H9 (cell line): ENCODE data around the gene ROCK1. TPM values are rescaled to one million over a fixed set of nuclear protein-coding genes. Genes with fewer than 3 reads are reported as not detected.

ENCODE experiments used
- DNase-seq: peaks from one replicate; pipeline ENCODE4 v3.0.0-alpha.2; 2017
- H2AFZ ChIP-seq: one replicate; pipeline ENCODE4 v1.6.1; 2013; ENCODE audit warnings: mild to moderate bottlenecking, low read length, control low read depth, moderate library complexity
- H2AK5ac ChIP-seq: 2 replicates; pipeline ENCODE4 v1.6.1; 2013; ENCODE audit warnings: low read length, control low read depth, mixed read lengths; ENCODE audit not compliant: insufficient read length
- H2BK120ac ChIP-seq: one replicate; pipeline ENCODE4 v1.6.1; 2013; ENCODE audit warnings: low read depth, mild to moderate bottlenecking, low read length, control low read depth, inconsistent platforms; ENCODE audit not compliant: poor library complexity, severe bottlenecking
- H2BK12ac ChIP-seq: 2 replicates; pipeline ENCODE4 v1.6.1; 2013; ENCODE audit warnings: low read length, control low read depth, mixed read lengths, low read depth; ENCODE audit not compliant: insufficient read length
- H2BK15ac ChIP-seq: 2 replicates; pipeline ENCODE4 v1.6.1; 2013; ENCODE audit warnings: low read depth, low read length, control low read depth
- H2BK20ac ChIP-seq: one replicate; pipeline ENCODE4 v1.6.1; 2013; ENCODE audit warnings: low read depth, mild to moderate bottlenecking, low read length, control low read depth, inconsistent platforms; ENCODE audit not compliant: poor library complexity, severe bottlenecking
- H2BK5ac ChIP-seq: 2 replicates; pipeline ENCODE4 v1.6.1; 2013; ENCODE audit warnings: low read length, control low read depth, mixed read lengths; ENCODE audit not compliant: insufficient read length
- H3K14ac ChIP-seq: 2 replicates; pipeline ENCODE4 v1.6.1; 2013; ENCODE audit warnings: low read length, control low read depth; ENCODE audit not compliant: insufficient read depth
- H3K18ac ChIP-seq: 2 replicates; pipeline ENCODE4 v1.6.1; 2013; ENCODE audit warnings: low read depth, mild to moderate bottlenecking, mixed read lengths, low read length, control low read depth; ENCODE audit not compliant: insufficient read length
- H3K23ac ChIP-seq: 2 replicates; pipeline ENCODE4 v1.6.1; 2013; ENCODE audit warnings: low read length, control low read depth, mixed read lengths, low read depth; ENCODE audit not compliant: insufficient read length
- H3K23me2 ChIP-seq: 2 replicates; pipeline ENCODE4 v1.6.1; 2013; ENCODE audit warnings: low read depth, mild to moderate bottlenecking, mixed read lengths, low read length, control low read depth; ENCODE audit not compliant: insufficient read length, poor library complexity, severe bottlenecking
- H3K27ac ChIP-seq: 2 replicates; pipeline ENCODE4 v1.5.1; 2013; ENCODE audit warnings: low read length, control low read depth, mixed read lengths, low read depth; ENCODE audit not compliant: insufficient read length
- H3K27me3 ChIP-seq: 2 replicates; pipeline ENCODE4 v1.6.1; 2013; ENCODE audit warnings: low read length, control low read depth, inconsistent platforms; ENCODE audit not compliant: insufficient read depth
- H3K4ac ChIP-seq: 2 replicates; pipeline ENCODE4 v1.6.1; 2013; ENCODE audit warnings: low read depth, mild to moderate bottlenecking, control low read depth, inconsistent platforms, low read length, moderate library complexity
- H3K4me1 ChIP-seq: 2 replicates; pipeline ENCODE4 v1.6.1; 2013; ENCODE audit warnings: low read length, control low read depth, inconsistent platforms; ENCODE audit not compliant: insufficient read depth
- H3K4me2 ChIP-seq: 2 replicates; pipeline ENCODE4 v1.6.1; 2013; ENCODE audit warnings: low read length, control low read depth, mixed read lengths; ENCODE audit not compliant: insufficient read length, insufficient read depth
- H3K56ac ChIP-seq: 2 replicates; pipeline ENCODE4 v1.6.1; 2013; ENCODE audit warnings: low read depth, mild to moderate bottlenecking, mixed read lengths, low read length, control low read depth; ENCODE audit not compliant: insufficient read length
- H3K79me1 ChIP-seq: 2 replicates; pipeline ENCODE4 v1.6.1; 2013; ENCODE audit warnings: low read depth, mild to moderate bottlenecking, moderate library complexity, low read length, control low read depth, inconsistent platforms; ENCODE audit not compliant: insufficient read depth, poor library complexity, severe bottlenecking
- H3K79me2 ChIP-seq: 2 replicates; pipeline ENCODE4 v1.6.1; 2013; ENCODE audit warnings: low read length, control low read depth, inconsistent platforms; ENCODE audit not compliant: insufficient read depth
- H3K9ac ChIP-seq: 2 replicates; pipeline ENCODE4 v1.6.1; 2013; ENCODE audit warnings: low read length, control low read depth, mixed read lengths; ENCODE audit not compliant: insufficient read length; ENCODE audit errors: extremely low read depth
- H3K9me3 ChIP-seq: one replicate; pipeline ENCODE4 v1.6.1; 2013; ENCODE audit warnings: low read depth, low read length, inconsistent platforms; ENCODE audit not compliant: control insufficient read depth
- H3T11ph ChIP-seq: one replicate; pipeline ENCODE4 v1.6.1; 2013; ENCODE audit warnings: mild to moderate bottlenecking, low read length, control low read depth, inconsistent platforms
- H4K20me1 ChIP-seq: one replicate; pipeline ENCODE4 v1.6.1; 2013; ENCODE audit not compliant: control insufficient read depth, insufficient read length, insufficient read depth
- H4K5ac ChIP-seq: 2 replicates; pipeline ENCODE4 v1.6.1; 2013; ENCODE audit warnings: low read depth, mild to moderate bottlenecking, mixed read lengths, low read length, control low read depth; ENCODE audit not compliant: insufficient read length
- H4K8ac ChIP-seq: replicated peaks from 2 replicates; pipeline ENCODE4 v1.6.1; 2013; ENCODE audit warnings: low read length, control low read depth, mixed read lengths, low read depth; ENCODE audit not compliant: insufficient read length
- H4K91ac ChIP-seq: 2 replicates; pipeline ENCODE4 v1.6.1; 2013; ENCODE audit warnings: low read depth, mild to moderate bottlenecking, moderate library complexity, mixed read lengths, low read length, control low read depth; ENCODE audit not compliant: insufficient read length
- H3K27ac Mint-ChIP-seq, 3 experiments: 2 replicates in 2 of 3; 3 replicates in 1 of 3; pipeline ENCODE4 v1.8.0; 2020 to 2021; ENCODE audit warnings: mixed read lengths in 3 of 3, mild to moderate bottlenecking in 1 of 3, moderate library complexity in 1 of 3
- H3K27me3 Mint-ChIP-seq: 2 replicates; pipeline ENCODE4 v1.8.0; 2021; ENCODE audit warnings: low read depth, mild to moderate bottlenecking, moderate library complexity, mixed read lengths
- H3K36me3 Mint-ChIP-seq, 3 experiments: 2 replicates in 2 of 3; 3 replicates in 1 of 3; pipeline ENCODE4 v1.8.0; 2020 to 2021; ENCODE audit warnings: low read depth in 3 of 3, mixed read lengths in 3 of 3; ENCODE audit not compliant: insufficient read depth in 1 of 3
- H3K4me1 Mint-ChIP-seq, 2 experiments: 2 replicates each; pipeline ENCODE4 v1.8.0; 2020; ENCODE audit warnings: mixed read lengths in 2 of 2
- H3K4me3 Mint-ChIP-seq, 2 experiments: 2 replicates in 1 of 2; 3 replicates in 1 of 2; pipeline ENCODE4 v1.8.0; 2020 to 2021; ENCODE audit warnings: mild to moderate bottlenecking in 2 of 2, mixed read lengths in 2 of 2, moderate library complexity in 1 of 2
- H3K9me3 Mint-ChIP-seq, 2 experiments: 2 replicates in 1 of 2; 3 replicates in 1 of 2; pipeline ENCODE4 v1.8.0; 2020; ENCODE audit warnings: mild to moderate bottlenecking in 2 of 2, mixed read lengths in 2 of 2, moderate library complexity in 1 of 2
- CTCF ChIP-seq: fragments of 200-600 bp; sonication (generic); conservative IDR thresholded peaks from 3 replicates; pipeline ENCODE4 v1.8.0; 2021; ENCODE audit warnings: antibody characterized with exemption, mild to moderate bottlenecking
- WGBS: extraction: QIAGEN DNeasy Blood & Tissue Kit; methylation state at CpG from one replicate; pipeline ENCODE4 v1.1.7; 2013; ENCODE audit warnings: missing lambda C conversion rate, low lambda C conversion rate, mixed read lengths; ENCODE audit not compliant: insufficient read length; ENCODE audit errors: extremely low coverage; 5-methylcytosine and 5-hydroxymethylcytosine counted together
- total RNA-seq: library from RNA; stranded (reverse); gene quantifications from 2 replicates; pipeline ENCODE4 v1.2.1, GENCODE V29; 2021

ROCK1 gene
- total RNA-seq, 1 experiment from 2014 or later, result 38.2 TPM

GRCh38 chr18:21081426-21081825 lies 30.2 kb downstream of the ROCK1 start:
- Histone ChIP-seq H3T11ph (no peak overlapping the region), H3K79me2 (peaks cover 26% of the 10 kb centered on the region; the same call in 1 of the 2 replicates), H2BK12ac (no peak overlapping the region), H4K8ac (no peak overlapping the region), H3K79me1 (peaks cover 13% of the 10 kb centered on the region), H3K23me2 (no peaks in the 10 kb centered on the region), H2BK20ac (no peak overlapping the region), H2AFZ (no peak overlapping the region), H3K9me3 (no peaks in the 10 kb centered on the region), H4K5ac (no peak overlapping the region), H4K20me1 (no peaks in the 10 kb centered on the region), H3K9ac (no peak overlapping the region), H2BK15ac (no peak overlapping the region), H3K27ac (no peak overlapping the region), H2BK120ac (no peak overlapping the region), H3K4me1 (no peaks in the 10 kb centered on the region), H3K56ac (no peak overlapping the region), H3K23ac (no peak overlapping the region), H2BK5ac (no peak overlapping the region), H3K14ac (no peak overlapping the region), H3K4me2 (no peak overlapping the region), H3K18ac (no peak overlapping the region), H3K4ac (no peak overlapping the region), H3K27me3 (no peaks in the 10 kb centered on the region), H2AK5ac (no peak overlapping the region), H4K91ac (no peak overlapping the region)
- DNase-seq, result no peak
- Mint-ChIP-seq H3K4me3 (no peak overlapping the region), H3K36me3 (peaks cover 10 to 37% (median 24%) of the 10 kb centered on the region in 3 experiments), H3K27me3 (no peaks in the 10 kb centered on the region), H3K9me3 (peaks cover 16 to 31% of the 10 kb centered on the region in 2 experiments), H3K27ac (no peak overlapping the region), H3K4me1 (peaks cover 2 to 4% of the 10 kb centered on the region in 2 experiments; a peak in 2 of 4 replicates)
- TF ChIP-seq CTCF, result no peak
- no CpG with 5 or more reads among the region's 1 CpG for WGBS
